Fibroblast of lung (primary cell): Measurements from ENCODE around the gene RARS1. TPM values are rescaled to one million over a fixed set of nuclear protein-coding genes. Genes with fewer than 3 reads are reported as not detected.

ENCODE experiments used
- DNase-seq, 2 donors: peaks; one replicate each; pipeline versions ENCODE4 v3.0.0 to v3.0.0-alpha.2; 2010; ENCODE audit warnings: low read depth in 2 of 2
- H2AFZ ChIP-seq: 2 replicates; pipeline ENCODE4 v1.5.1; 2012; ENCODE audit warnings: low read length, control low read depth, inconsistent platforms
- H3K27ac ChIP-seq: 2 replicates; pipeline ENCODE4 v1.5.1; 2011; ENCODE audit warnings: low read length, control low read depth; ENCODE audit not compliant: insufficient read depth
- H3K27me3 ChIP-seq: 2 replicates; pipeline ENCODE4 v1.5.1; 2011; ENCODE audit warnings: mild to moderate bottlenecking, low read length; ENCODE audit not compliant: control insufficient read depth, insufficient read depth
- H3K36me3 ChIP-seq: 2 replicates; pipeline ENCODE4 v1.5.1; 2011; ENCODE audit warnings: low read length; ENCODE audit not compliant: control insufficient read depth, insufficient read depth
- H3K4me1 ChIP-seq: 2 replicates; pipeline ENCODE4 v1.5.1; 2011; ENCODE audit warnings: low read length; ENCODE audit not compliant: control insufficient read depth, insufficient read depth; ENCODE audit errors: extremely low read depth
- H3K4me2 ChIP-seq: 2 replicates; pipeline ENCODE4 v1.5.1; 2011; ENCODE audit warnings: low read length, control low read depth; ENCODE audit not compliant: insufficient read depth; ENCODE audit errors: extremely low read depth
- H3K4me3 ChIP-seq, 4 experiments: fragments of 200-600 bp in 1 of 4; sonication (generic) in 1 of 4; replicated peaks in 1 of 4; 2 replicates each; pipeline ENCODE4 v1.5.1; 2011 to 2016; ENCODE audit warnings: low read length in 4 of 4, low read depth in 3 of 4, mild to moderate bottlenecking in 3 of 4, control low read depth in 2 of 4, inconsistent platforms in 1 of 4, mixed read lengths in 1 of 4; ENCODE audit not compliant: insufficient read depth in 1 of 4; ENCODE audit errors: control extremely low read depth in 1 of 4
- H3K79me2 ChIP-seq: 2 replicates; pipeline ENCODE4 v1.5.1; 2012; ENCODE audit warnings: mild to moderate bottlenecking, low read length, inconsistent platforms; ENCODE audit not compliant: control insufficient read depth, insufficient read depth
- H3K9ac ChIP-seq: 2 replicates; pipeline ENCODE4 v1.5.1; 2011; ENCODE audit warnings: mild to moderate bottlenecking, low read length, control low read depth; ENCODE audit not compliant: insufficient read depth
- H3K9me3 ChIP-seq: 2 replicates; pipeline ENCODE4 v1.5.1; 2012; ENCODE audit warnings: low read depth, low read length; ENCODE audit not compliant: control insufficient read depth, insufficient read depth
- H4K20me1 ChIP-seq: 2 replicates; pipeline ENCODE4 v1.5.1; 2011; ENCODE audit warnings: low read length; ENCODE audit not compliant: control insufficient read depth, insufficient read depth; ENCODE audit errors: extremely low read depth
- EZH2 ChIP-seq: IDR thresholded peaks from 2 replicates; pipeline ENCODE4 v1.5.1; 2012; ENCODE audit warnings: low read length, control low read depth, mild to moderate bottlenecking; ENCODE audit errors: missing control alignments
- polyA plus RNA-seq, 2 donors: library from polyadenylated mRNA; depleted of rRNA in 1 of 2; stranded (reverse) in 1 of 2; unstranded in 1 of 2; fragments of >200 nt; gene quantifications; 2 replicates each; pipeline ENCODE4 v1.2.1, GENCODE V29; 2011 to 2012; ENCODE audit warnings: missing spikeins in 1 of 2
- total RNA-seq: library from RNA; depleted of rRNA; stranded (reverse); fragments of >200 nt; gene quantifications from 2 replicates; pipeline ENCODE4 v1.2.1, GENCODE V29; 2014
- TF ChIP-seq, protein P1 (sequence below), 2 donors: IDR thresholded peaks in 1 of 2; conservative IDR thresholded peaks in 1 of 2; 1 replicate in 1 of 2; 2 replicates in 1 of 2; pipeline ENCODE4 v1.5.1; 2011 to 2012; ENCODE audit warnings: low read length in 2 of 2, control low read depth in 1 of 2, inconsistent platforms in 1 of 2, low read depth in 1 of 2, mild to moderate bottlenecking in 1 of 2

The RARS1 gene
- total and polyA plus RNA-seq, 2 donors (not counting 1 experiment from before 2014, with no cell fraction given) = 111 to 135 TPM

GRCh38 chr5:168449166-168449565, 37.1 kb upstream of the RARS1 start:
- H3K4me3 ChIP-seq = no peak overlapping the region
- TF ChIP-seq, protein P1, sequence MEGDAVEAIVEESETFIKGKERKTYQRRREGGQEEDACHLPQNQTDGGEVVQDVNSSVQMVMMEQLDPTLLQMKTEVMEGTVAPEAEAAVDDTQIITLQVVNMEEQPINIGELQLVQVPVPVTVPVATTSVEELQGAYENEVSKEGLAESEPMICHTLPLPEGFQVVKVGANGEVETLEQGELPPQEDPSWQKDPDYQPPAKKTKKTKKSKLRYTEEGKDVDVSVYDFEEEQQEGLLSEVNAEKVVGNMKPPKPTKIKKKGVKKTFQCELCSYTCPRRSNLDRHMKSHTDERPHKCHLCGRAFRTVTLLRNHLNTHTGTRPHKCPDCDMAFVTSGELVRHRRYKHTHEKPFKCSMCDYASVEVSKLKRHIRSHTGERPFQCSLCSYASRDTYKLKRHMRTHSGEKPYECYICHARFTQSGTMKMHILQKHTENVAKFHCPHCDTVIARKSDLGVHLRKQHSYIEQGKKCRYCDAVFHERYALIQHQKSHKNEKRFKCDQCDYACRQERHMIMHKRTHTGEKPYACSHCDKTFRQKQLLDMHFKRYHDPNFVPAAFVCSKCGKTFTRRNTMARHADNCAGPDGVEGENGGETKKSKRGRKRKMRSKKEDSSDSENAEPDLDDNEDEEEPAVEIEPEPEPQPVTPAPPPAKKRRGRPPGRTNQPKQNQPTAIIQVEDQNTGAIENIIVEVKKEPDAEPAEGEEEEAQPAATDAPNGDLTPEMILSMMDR (conservative IDR thresholded peaks at IDR 0.05 in 1 of 2, IDR thresholded peaks at IDR 0.05 in 1 of 2; ENCODE audit: low read depth in 1 of 2, low read length in 2 of 2) = no peak
- TF ChIP-seq EZH2 = no peak

DNA sequence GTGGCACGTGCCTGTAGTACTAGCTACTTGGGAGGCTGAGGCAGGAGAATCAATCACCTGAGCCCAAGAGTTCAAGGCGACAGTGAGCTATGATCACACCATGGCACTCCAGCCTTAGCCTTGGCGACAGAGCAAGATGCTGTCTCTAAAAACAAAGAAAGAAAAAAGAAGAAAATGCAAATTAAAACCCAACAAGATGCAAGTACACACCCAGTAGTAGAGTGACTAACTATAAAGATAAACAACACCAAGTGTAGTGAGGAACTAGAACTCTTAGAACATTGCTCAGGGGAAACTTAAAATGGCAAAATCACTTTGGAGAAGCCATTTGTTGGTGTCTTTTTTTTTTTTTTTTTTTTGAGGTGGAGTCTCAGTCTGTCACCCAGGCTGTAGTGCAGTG, 34.7 kb upstream of the RARS1 start:
- Histone ChIP-seq H3K27me3 (no peaks in the 10 kb centered on the region), H2AFZ (no peak overlapping the region), H4K20me1 (no peaks in the 10 kb centered on the region), H3K79me2 (no peaks in the 10 kb centered on the region), H3K4me2 (no peak overlapping the region), H3K36me3 (no peaks in the 10 kb centered on the region), H3K9me3 (no peaks in the 10 kb centered on the region), H3K4me1 (no peaks in the 10 kb centered on the region), H3K9ac (no peak overlapping the region), H3K27ac (no peak overlapping the region), H3K4me3 (no peak overlapping the region)
- TF ChIP-seq, protein P1 (conservative IDR thresholded peaks at IDR 0.05 in 1 of 2, IDR thresholded peaks at IDR 0.05 in 1 of 2; ENCODE audit: low read depth in 1 of 2, low read length in 2 of 2) = no peak
- no peak for TF ChIP-seq EZH2
- no peak for DNase-seq

More at GRCh38 chr5:168449166-168449565, 37.1 kb upstream of the RARS1 start:
- no peaks in the 10 kb centered on the region for H3K79me2 ChIP-seq
- no peak for DNase-seq
- no peak overlapping the region for H2AFZ ChIP-seq
- H3K27ac ChIP-seq = no peak overlapping the region
- no peaks in the 10 kb centered on the region for H3K9me3 ChIP-seq
- H3K36me3 ChIP-seq = no peaks in the 10 kb centered on the region
- H3K27me3 ChIP-seq = no peaks in the 10 kb centered on the region
- no peaks in the 10 kb centered on the region for H4K20me1 ChIP-seq
- no peaks in the 10 kb centered on the region for H3K4me1 ChIP-seq
- no peak overlapping the region for H3K9ac ChIP-seq
- no peak overlapping the region for H3K4me2 ChIP-seq

- H3K4me3 ChIP-seq = no peak overlapping the region
- H3K4me1 ChIP-seq = no peaks in the 10 kb centered on the region
- H3K9ac ChIP-seq = no peak overlapping the region
- no peaks in the 10 kb centered on the region for H3K79me2 ChIP-seq
- no peaks in the 10 kb centered on the region for H4K20me1 ChIP-seq
- H2AFZ ChIP-seq = no peak overlapping the region
- no peaks in the 10 kb centered on the region for H3K36me3 ChIP-seq
- H3K9me3 ChIP-seq = no peaks in the 10 kb centered on the region
- H3K27me3 ChIP-seq = no peaks in the 10 kb centered on the region
- TF ChIP-seq, protein P1 (conservative IDR thresholded peaks at IDR 0.05 in 1 of 2, IDR thresholded peaks at IDR 0.05 in 1 of 2; ENCODE audit: low read depth in 1 of 2, low read length in 2 of 2) = no peak
- TF ChIP-seq EZH2 = no peak
- no peak for DNase-seq
- H3K4me2 ChIP-seq = no peak overlapping the region
- no peak overlapping the region for H3K27ac ChIP-seq
Measured at GRCh38 chr5:168455201-168455600, 31.1 kb upstream of the RARS1 start.
